A549 (cell line): ENCODE measurements around the gene SAPCD2.
A peak's percentile ranks its signal among the peaks of the same experiment; 100 is the strongest.

Experiments
- CEBPB ChIP-seq, 2 experiments: fragments of >200 bp in 1 of 2; sonication (Bioruptor Twin) in 1 of 2; formaldehyde crosslinking in 1 of 2; IDR thresholded peaks; 2 replicates each; pipeline ENCODE4 v1.6.1; 2012 to 2016
- CHD2 ChIP-seq: fragments of 150-350 bp; IDR thresholded peaks from 2 replicates; pipeline ENCODE4 v1.6.1; 2014; ENCODE audit warnings: low read length; ENCODE audit not compliant: partially characterized antibody
- EP300 ChIP-seq, 2 experiments: fragments of >200 bp; sonication (Bioruptor Twin); formaldehyde crosslinking; IDR thresholded peaks; 2 replicates in 1 of 2; 3 replicates in 1 of 2; pipeline ENCODE4 v1.6.1; 2016 to 2017
- HDAC2 ChIP-seq: fragments of 200-600 bp; sonication (generic); IDR thresholded peaks from 2 replicates; pipeline ENCODE4 v1.6.1; 2016
- JUN ChIP-seq, 2 experiments: fragments of >200 bp; sonication (Bioruptor Twin); formaldehyde crosslinking; IDR thresholded peaks; 2 replicates in 1 of 2; 3 replicates in 1 of 2; pipeline ENCODE4 v1.6.1; 2016 to 2017
- MAFK ChIP-seq: fragments of 450-650 bp; IDR thresholded peaks from 2 replicates; pipeline ENCODE4 v1.6.1; 2014; ENCODE audit not compliant: partially characterized antibody
- MAX ChIP-seq: IDR thresholded peaks from 2 replicates; pipeline ENCODE4 v1.6.1; 2012
- POLR2A ChIP-seq: IDR thresholded peaks from 2 replicates; pipeline ENCODE4 v1.6.1; 2012; ENCODE audit warnings: mild to moderate bottlenecking, low read length
- RCOR1 ChIP-seq: fragments of 150-350 bp; IDR thresholded peaks from 2 replicates; pipeline ENCODE4 v1.6.1; 2014; ENCODE audit warnings: antibody characterized with exemption, low read length, low read depth
- TF ChIP-seq, protein P1 (sequence below): fragments of >200 bp; sonication (Bioruptor Twin); formaldehyde crosslinking; IDR thresholded peaks from 3 replicates; pipeline ENCODE4 v1.5.1; 2016
- TF ChIP-seq, protein P2 (sequence below): IDR thresholded peaks from 2 replicates; pipeline ENCODE4 v1.6.1; 2012

GRCh38 chr9:137056739-137057415 lies 13.5 kb downstream of the SAPCD2 start:
- TF ChIP-seq, protein P1, sequence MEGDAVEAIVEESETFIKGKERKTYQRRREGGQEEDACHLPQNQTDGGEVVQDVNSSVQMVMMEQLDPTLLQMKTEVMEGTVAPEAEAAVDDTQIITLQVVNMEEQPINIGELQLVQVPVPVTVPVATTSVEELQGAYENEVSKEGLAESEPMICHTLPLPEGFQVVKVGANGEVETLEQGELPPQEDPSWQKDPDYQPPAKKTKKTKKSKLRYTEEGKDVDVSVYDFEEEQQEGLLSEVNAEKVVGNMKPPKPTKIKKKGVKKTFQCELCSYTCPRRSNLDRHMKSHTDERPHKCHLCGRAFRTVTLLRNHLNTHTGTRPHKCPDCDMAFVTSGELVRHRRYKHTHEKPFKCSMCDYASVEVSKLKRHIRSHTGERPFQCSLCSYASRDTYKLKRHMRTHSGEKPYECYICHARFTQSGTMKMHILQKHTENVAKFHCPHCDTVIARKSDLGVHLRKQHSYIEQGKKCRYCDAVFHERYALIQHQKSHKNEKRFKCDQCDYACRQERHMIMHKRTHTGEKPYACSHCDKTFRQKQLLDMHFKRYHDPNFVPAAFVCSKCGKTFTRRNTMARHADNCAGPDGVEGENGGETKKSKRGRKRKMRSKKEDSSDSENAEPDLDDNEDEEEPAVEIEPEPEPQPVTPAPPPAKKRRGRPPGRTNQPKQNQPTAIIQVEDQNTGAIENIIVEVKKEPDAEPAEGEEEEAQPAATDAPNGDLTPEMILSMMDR = no peak
- TF ChIP-seq POLR2A = no peak
- no peak for TF ChIP-seq MAFK
- no peak for TF ChIP-seq CHD2
- TF ChIP-seq MAX = 0 out of 2 replicates have a peak, but pooled peaks have one; percentile 31
- TF ChIP-seq EP300 (IDR thresholded peaks at IDR 0.05) = no peak
- TF ChIP-seq JUN (IDR thresholded peaks at IDR 0.05) = no peak
- no peak for TF ChIP-seq HDAC2
- no peak for TF ChIP-seq RCOR1
- no peak for TF ChIP-seq CEBPB (IDR thresholded peaks at IDR 0.05)
- TF ChIP-seq, protein P2, sequence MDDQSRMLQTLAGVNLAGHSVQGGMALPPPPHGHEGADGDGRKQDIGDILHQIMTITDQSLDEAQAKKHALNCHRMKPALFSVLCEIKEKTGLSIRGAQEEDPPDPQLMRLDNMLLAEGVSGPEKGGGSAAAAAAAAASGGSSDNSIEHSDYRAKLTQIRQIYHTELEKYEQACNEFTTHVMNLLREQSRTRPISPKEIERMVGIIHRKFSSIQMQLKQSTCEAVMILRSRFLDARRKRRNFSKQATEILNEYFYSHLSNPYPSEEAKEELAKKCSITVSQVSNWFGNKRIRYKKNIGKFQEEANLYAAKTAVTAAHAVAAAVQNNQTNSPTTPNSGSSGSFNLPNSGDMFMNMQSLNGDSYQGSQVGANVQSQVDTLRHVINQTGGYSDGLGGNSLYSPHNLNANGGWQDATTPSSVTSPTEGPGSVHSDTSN = no peak
